ENCODE results near the gene FAM169A.
"Not testable (repeated sequence)": the region's sequence is repeated elsewhere in the genome, so short reads cannot be mapped to it uniquely, and the experiment has no call there.

FAM169A gene

GRCh38 chr5:74865804-74866595 is at the start of gene FAM169A:
FAM169A (minus strand) TSS chr5:74866387; CDS start chr5:74841676, 24,711 bp downstream.
- no peak for DNase-seq

- no peak for DNase-seq
Measured at GRCh38 chr5:74915488-74915887, 49.3 kb upstream of the FAM169A start.

- DNase-seq = not testable (repeated sequence)
Measured at GRCh38 chr5:74911421-74911820, 45.2 kb upstream of the FAM169A start.

GRCh38 chr5:74909888-74910287 is 43.7 kb upstream of the FAM169A start:
- not testable (repeated sequence) for DNase-seq

GRCh38 chr5:74908237-74908636 is 42.0 kb upstream of the FAM169A start:
- DNase-seq = not testable (repeated sequence)

GRCh38 chr5:74904713-74905112 is 38.5 kb upstream of the FAM169A start:
- DNase-seq = not testable (repeated sequence)

GRCh38 chr5:74903165-74903787 is 37.1 kb upstream of the FAM169A start:
- DNase-seq = peak; percentile 40

- DNase-seq = no peak
Measured at GRCh38 chr5:74897049-74897448, 30.9 kb upstream of the FAM169A start.

- DNase-seq = peak; percentile 87
Measured at GRCh38 chr5:74895906-74896305, 29.7 kb upstream of the FAM169A start.

- no peak for DNase-seq
Measured at GRCh38 chr5:74894351-74894750, 28.2 kb upstream of the FAM169A start.

- no peak for DNase-seq
Measured at GRCh38 chr5:74892921-74893320, 26.7 kb upstream of the FAM169A start.

GRCh38 chr5:74889523-74890105 is 23.4 kb upstream of the FAM169A start:
- no peak for DNase-seq

- no peak for DNase-seq
Measured at GRCh38 chr5:74888117-74888516, 21.9 kb upstream of the FAM169A start.

- DNase-seq = peak; percentile 59
Measured at GRCh38 chr5:74885170-74885569, 19.0 kb upstream of the FAM169A start.

GRCh38 chr5:74882379-74883134 is 16.4 kb upstream of the FAM169A start:
- not testable (repeated sequence) for DNase-seq

GRCh38 chr5:74877624-74878304 is 11.6 kb upstream of the FAM169A start:
- no peak for DNase-seq

- DNase-seq = no peak
Measured at GRCh38 chr5:74875994-74876791, 10.0 kb upstream of the FAM169A start.

- DNase-seq = no peak
Measured at GRCh38 chr5:74873525-74874249, 7.5 kb upstream of the FAM169A start.

- no peak for DNase-seq
Measured at GRCh38 chr5:74870299-74871067, 4.3 kb upstream of the FAM169A start.

GRCh38 chr5:74869414-74869813 is 3.2 kb upstream of the FAM169A start:
- not testable (repeated sequence) for DNase-seq
